ENCODE data around the gene DRAP1. TPM values are rescaled to one million over a fixed set of nuclear protein-coding genes. Genes with fewer than 3 reads are reported as not detected.

Gene DRAP1
- total RNA-seq, 1 experiment from 2014 or later = 114 TPM

DNA sequence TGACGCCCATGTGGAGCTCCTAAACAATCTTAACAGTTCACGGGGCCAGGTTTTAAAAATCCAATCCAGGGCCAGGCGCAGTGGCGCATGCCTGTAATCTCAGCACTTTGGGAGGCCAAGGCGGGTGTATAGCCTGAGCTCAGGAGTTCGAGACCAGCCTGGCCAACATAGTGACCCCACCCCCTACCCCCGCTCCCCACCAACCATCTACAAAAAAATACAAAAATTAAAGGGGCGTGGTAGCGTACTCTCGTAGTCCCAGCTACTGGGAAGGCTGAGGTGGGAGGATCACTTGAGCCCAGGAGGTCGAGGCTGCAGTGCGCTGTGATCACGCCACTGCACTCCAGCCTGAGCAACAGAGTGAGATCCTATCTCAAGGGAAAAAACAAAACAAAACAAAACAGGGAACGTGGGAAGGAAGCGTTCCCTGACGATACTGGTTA is 41.6 kb downstream of the DRAP1 start:
- CTCF ChIA-PET = interaction anchor here (1.1 to 1.2 kb wide), 2 partner anchors 84 to 101 kb away, joined by 3 read pairs; partner anchors contain the start of gene MUS81
- no peak; the same call in 1 of the 2 replicates for ATAC-seq

GRCh38 chr11:65961267-65962140 is 42.3 kb downstream of the DRAP1 start, which contains the start of gene SART1:
Gene SART1 (plus strand): TSS chr11:65961734. CDS start chr11:65961781, 47 bp downstream.
- POLR2A ChIA-PET = interaction anchor here (1.1 kb wide), 1 partner anchor 16 kb away, joined by 3 read pairs; the partner anchor contains the start of gene TSGA10IP
- H3K9me3 Mint-ChIP-seq = no peaks in the 10 kb centered on the region
- CTCF ChIA-PET = interaction anchor here (0.8 to 1.1 kb wide), 2 partner anchors 29 to 84 kb away, joined by 3 read pairs; no protein-coding TSS in a partner anchor
- peaks cover 24% of the 10 kb centered on the region for H3K36me3 Mint-ChIP-seq
- H3K27ac Mint-ChIP-seq = peak within 1 kb of the TSS; percentile 98
- DNase-seq (ENCODE audit: low spot score) (peak; percentile 96), ATAC-seq (peak; percentile 90)
- peaks cover 3% of the 10 kb centered on the region; the same call in 1 of the 2 replicates for H3K27me3 Mint-ChIP-seq (ENCODE audit: low read depth)
- H3K4me1 Mint-ChIP-seq = peaks cover 21% of the 10 kb centered on the region
- peak within 1 kb of the TSS; percentile 91 for H3K4me3 Mint-ChIP-seq
- 0 out of 2 replicates have a peak, but pooled peaks have one; percentile 50 for TF ChIP-seq E2F1 (CRISPR knock-in tag; IDR thresholded peaks at IDR 0.05)
- 0 out of 2 replicates have a peak, but pooled peaks have one; percentile 59 for TF ChIP-seq JUN (CRISPR knock-in tag; IDR thresholded peaks at IDR 0.05)
- peak; percentile 95 for TF ChIP-seq NR2C2 (CRISPR knock-in tag; IDR thresholded peaks at IDR 0.05)
- peak; percentile 99 for TF ChIP-seq FOXK1 (CRISPR knock-in tag; IDR thresholded peaks at IDR 0.05)
- TF ChIP-seq, protein P1, sequence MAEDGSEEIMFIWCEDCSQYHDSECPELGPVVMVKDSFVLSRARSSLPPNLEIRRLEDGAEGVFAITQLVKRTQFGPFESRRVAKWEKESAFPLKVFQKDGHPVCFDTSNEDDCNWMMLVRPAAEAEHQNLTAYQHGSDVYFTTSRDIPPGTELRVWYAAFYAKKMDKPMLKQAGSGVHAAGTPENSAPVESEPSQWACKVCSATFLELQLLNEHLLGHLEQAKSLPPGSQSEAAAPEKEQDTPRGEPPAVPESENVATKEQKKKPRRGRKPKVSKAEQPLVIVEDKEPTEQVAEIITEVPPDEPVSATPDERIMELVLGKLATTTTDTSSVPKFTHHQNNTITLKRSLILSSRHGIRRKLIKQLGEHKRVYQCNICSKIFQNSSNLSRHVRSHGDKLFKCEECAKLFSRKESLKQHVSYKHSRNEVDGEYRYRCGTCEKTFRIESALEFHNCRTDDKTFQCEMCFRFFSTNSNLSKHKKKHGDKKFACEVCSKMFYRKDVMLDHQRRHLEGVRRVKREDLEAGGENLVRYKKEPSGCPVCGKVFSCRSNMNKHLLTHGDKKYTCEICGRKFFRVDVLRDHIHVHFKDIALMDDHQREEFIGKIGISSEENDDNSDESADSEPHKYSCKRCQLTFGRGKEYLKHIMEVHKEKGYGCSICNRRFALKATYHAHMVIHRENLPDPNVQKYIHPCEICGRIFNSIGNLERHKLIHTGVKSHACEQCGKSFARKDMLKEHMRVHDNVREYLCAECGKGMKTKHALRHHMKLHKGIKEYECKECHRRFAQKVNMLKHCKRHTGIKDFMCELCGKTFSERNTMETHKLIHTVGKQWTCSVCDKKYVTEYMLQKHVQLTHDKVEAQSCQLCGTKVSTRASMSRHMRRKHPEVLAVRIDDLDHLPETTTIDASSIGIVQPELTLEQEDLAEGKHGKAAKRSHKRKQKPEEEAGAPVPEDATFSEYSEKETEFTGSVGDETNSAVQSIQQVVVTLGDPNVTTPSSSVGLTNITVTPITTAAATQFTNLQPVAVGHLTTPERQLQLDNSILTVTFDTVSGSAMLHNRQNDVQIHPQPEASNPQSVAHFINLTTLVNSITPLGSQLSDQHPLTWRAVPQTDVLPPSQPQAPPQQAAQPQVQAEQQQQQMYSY (CRISPR knock-in tag; IDR thresholded peaks at IDR 0.05) = peak; percentile 42; the same call in 1 of the 2 replicates
- TF ChIP-seq, protein P2, sequence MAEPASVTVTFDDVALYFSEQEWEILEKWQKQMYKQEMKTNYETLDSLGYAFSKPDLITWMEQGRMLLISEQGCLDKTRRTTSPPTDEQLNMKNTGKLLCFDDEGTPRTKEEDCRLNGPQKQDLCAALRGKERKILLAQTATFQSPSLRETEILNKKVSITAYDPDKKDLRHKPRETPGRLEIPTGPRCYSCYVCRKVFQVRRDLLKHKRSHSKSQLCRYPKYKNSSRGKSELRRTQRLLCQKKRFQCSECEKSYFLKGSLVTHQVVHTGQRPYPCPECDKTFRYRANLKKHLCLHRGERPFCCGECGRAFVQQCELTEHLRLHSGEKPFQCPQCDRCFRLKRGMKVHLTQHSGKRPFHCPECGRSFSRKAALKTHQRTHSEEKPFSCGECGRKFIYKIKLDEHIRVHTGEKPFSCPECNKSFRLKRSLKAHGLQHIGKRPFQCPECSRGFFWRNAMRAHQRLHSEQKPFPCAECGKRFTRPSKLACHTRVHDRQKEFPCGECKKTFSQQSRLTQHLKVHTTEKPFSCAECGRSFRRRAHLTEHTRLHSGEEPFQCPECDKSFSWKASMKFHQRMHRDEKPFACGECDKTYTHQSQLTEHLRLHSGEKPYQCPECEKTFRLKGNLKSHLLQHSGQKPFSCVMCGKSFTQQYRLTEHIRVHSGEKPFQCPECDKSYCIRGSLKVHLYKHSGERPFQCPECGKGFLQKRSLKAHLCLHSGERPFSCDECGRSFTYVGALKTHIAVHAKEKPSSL (CRISPR knock-in tag; conservative IDR thresholded peaks at IDR 0.05) = no peak
- TF ChIP-seq TEAD1 (CRISPR knock-in tag; IDR thresholded peaks at IDR 0.05) = 0 out of 2 replicates have a peak, but pooled peaks have one; percentile 43
- no peak for TF ChIP-seq IRF2 (CRISPR knock-in tag; IDR thresholded peaks at IDR 0.05; ENCODE audit: borderline replicate concordance, low read depth)
- no peak for TF ChIP-seq ZNF396 (CRISPR knock-in tag; IDR thresholded peaks at IDR 0.05; ENCODE audit: borderline replicate concordance)
- TF ChIP-seq, protein P3, sequence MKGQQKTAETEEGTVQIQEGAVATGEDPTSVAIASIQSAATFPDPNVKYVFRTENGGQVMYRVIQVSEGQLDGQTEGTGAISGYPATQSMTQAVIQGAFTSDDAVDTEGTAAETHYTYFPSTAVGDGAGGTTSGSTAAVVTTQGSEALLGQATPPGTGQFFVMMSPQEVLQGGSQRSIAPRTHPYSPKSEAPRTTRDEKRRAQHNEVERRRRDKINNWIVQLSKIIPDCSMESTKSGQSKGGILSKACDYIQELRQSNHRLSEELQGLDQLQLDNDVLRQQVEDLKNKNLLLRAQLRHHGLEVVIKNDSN (CRISPR knock-in tag; IDR thresholded peaks at IDR 0.05) = no peak
- TF ChIP-seq ETV6 (CRISPR knock-in tag; IDR thresholded peaks at IDR 0.05) = peak; percentile 60; the same call in 1 of the 2 replicates
- peak; percentile 75; the same call in 1 of the 2 replicates for TF ChIP-seq ESRRA (CRISPR knock-in tag; IDR thresholded peaks at IDR 0.05; ENCODE audit: borderline replicate concordance)
- peak; percentile 73 for TF ChIP-seq E2F5 (CRISPR knock-in tag; IDR thresholded peaks at IDR 0.05)
- TF ChIP-seq SP1 (CRISPR knock-in tag; conservative IDR thresholded peaks at IDR 0.05) = peak; percentile 83

More for the DNA sequence above, 41.6 kb downstream of the DRAP1 start:
- DNase-seq (ENCODE audit: low spot score) = no peak
- H3K27me3 Mint-ChIP-seq (ENCODE audit: low read depth) = peaks cover 3% of the 10 kb centered on the region; the same call in 1 of the 2 replicates
- peaks cover 21% of the 10 kb centered on the region for H3K4me1 Mint-ChIP-seq
- peak overlapping the region; percentile 98 for H3K27ac Mint-ChIP-seq
- POLR2A ChIA-PET = interaction anchor here (1.1 kb wide), 1 partner anchor 15 kb away, joined by 3 read pairs; the partner anchor contains the start of gene TSGA10IP
- TF ChIP-seq NFATC4 (CRISPR knock-in tag; IDR thresholded peaks at IDR 0.05) (0 out of 2 replicates have a peak, but pooled peaks have one; percentile 12), ZNF121 (CRISPR knock-in tag; IDR thresholded peaks at IDR 0.05) (peak; percentile 64; the same call in 1 of the 2 replicates), OVOL2 (CRISPR knock-in tag; IDR thresholded peaks at IDR 0.05; ENCODE audit: borderline replicate concordance) (no peak)
- TF ChIP-seq, protein P4, sequence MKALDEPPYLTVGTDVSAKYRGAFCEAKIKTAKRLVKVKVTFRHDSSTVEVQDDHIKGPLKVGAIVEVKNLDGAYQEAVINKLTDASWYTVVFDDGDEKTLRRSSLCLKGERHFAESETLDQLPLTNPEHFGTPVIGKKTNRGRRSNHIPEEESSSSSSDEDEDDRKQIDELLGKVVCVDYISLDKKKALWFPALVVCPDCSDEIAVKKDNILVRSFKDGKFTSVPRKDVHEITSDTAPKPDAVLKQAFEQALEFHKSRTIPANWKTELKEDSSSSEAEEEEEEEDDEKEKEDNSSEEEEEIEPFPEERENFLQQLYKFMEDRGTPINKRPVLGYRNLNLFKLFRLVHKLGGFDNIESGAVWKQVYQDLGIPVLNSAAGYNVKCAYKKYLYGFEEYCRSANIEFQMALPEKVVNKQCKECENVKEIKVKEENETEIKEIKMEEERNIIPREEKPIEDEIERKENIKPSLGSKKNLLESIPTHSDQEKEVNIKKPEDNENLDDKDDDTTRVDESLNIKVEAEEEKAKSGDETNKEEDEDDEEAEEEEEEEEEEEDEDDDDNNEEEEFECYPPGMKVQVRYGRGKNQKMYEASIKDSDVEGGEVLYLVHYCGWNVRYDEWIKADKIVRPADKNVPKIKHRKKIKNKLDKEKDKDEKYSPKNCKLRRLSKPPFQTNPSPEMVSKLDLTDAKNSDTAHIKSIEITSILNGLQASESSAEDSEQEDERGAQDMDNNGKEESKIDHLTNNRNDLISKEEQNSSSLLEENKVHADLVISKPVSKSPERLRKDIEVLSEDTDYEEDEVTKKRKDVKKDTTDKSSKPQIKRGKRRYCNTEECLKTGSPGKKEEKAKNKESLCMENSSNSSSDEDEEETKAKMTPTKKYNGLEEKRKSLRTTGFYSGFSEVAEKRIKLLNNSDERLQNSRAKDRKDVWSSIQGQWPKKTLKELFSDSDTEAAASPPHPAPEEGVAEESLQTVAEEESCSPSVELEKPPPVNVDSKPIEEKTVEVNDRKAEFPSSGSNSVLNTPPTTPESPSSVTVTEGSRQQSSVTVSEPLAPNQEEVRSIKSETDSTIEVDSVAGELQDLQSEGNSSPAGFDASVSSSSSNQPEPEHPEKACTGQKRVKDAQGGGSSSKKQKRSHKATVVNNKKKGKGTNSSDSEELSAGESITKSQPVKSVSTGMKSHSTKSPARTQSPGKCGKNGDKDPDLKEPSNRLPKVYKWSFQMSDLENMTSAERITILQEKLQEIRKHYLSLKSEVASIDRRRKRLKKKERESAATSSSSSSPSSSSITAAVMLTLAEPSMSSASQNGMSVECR (CRISPR knock-in tag; IDR thresholded peaks at IDR 0.05; ENCODE audit: borderline replicate concordance) = no peak
- peaks cover 19% of the 10 kb centered on the region for H3K36me3 Mint-ChIP-seq
- peak overlapping the region; percentile 91 for H3K4me3 Mint-ChIP-seq
- no peaks in the 10 kb centered on the region for H3K9me3 Mint-ChIP-seq
